ENCODE results near the gene CACNB3.
"Not testable (repeated sequence)": the region's sequence is repeated elsewhere in the genome, so short reads cannot be mapped to it uniquely, and the experiment has no call there.

The CACNB3 gene

DNA sequence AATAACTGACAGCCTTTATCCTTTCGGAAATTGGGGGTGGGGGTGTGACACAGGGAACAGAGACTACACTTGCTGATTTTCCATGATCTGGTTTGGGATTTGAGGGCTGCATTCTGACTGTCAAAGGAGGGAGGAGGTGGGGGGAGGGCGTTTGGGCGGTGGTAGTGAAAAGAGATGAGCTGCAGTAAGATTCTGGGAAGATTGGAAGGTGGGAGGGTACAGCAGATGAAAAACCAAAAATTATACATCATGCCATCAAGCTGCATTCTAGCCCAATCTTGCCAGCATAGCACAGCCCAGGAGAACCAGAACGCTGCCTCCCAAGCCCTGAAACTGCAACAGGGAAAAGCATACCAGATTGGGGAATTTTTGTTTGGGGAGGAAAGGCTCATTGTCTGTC lies 45.0 kb downstream of the CACNB3 start:
- H3K4me3 ChIP-seq (ENCODE audit: low read length), result no peak overlapping the region
- no peak for DNase-seq (ENCODE audit: low read depth)
- TF ChIP-seq, protein P1, sequence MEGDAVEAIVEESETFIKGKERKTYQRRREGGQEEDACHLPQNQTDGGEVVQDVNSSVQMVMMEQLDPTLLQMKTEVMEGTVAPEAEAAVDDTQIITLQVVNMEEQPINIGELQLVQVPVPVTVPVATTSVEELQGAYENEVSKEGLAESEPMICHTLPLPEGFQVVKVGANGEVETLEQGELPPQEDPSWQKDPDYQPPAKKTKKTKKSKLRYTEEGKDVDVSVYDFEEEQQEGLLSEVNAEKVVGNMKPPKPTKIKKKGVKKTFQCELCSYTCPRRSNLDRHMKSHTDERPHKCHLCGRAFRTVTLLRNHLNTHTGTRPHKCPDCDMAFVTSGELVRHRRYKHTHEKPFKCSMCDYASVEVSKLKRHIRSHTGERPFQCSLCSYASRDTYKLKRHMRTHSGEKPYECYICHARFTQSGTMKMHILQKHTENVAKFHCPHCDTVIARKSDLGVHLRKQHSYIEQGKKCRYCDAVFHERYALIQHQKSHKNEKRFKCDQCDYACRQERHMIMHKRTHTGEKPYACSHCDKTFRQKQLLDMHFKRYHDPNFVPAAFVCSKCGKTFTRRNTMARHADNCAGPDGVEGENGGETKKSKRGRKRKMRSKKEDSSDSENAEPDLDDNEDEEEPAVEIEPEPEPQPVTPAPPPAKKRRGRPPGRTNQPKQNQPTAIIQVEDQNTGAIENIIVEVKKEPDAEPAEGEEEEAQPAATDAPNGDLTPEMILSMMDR (IDR thresholded peaks at IDR 0.05; ENCODE audit: insufficient read depth, low read depth, low read length, missing control alignments), result no peak

DNA sequence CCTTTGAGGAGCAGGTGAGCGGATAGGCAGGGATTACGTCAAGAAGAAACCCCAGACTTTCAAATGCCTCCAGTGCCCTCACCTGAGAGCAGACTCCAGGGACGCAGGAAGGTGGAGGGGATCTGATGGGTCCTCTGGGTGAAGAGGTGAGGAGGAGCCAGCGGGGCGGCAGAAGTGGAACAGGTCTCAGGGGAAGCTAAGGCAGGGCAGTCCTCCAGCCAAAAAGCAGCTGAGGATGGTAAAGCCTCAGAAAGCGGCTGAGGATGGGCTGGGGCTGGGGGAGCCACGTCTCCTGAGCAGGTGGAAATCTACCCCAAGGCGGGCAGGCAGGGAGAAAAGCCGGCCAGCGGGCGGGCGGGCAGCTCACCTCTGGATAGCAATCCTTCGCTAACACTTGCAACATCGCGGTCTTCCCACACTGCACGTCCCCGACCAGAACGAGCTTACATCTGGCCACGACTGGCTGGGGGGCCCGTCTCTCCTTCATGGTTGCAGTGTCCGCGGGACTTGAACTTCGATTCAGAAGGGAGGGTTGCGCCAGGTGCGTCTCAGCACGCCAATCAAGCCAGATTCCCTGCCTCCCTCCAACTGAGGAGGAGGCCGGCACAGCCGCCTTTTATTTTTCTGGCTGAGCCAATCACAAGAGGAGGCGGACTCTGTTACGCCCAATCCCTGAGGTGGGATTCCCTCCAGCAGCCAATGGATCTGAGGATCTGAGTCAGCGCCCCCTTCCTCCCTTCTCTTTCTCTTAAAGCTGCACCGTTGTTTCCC lies 47.2 kb downstream of the CACNB3 start, which contains the start of gene RND1:
TSS of gene RND1 (minus strand) at position 590 of the 771 bp plus-strand sequence. CDS start at position 487, 103 bp downstream.
- H3K4me3 ChIP-seq (ENCODE audit: low read length), result peak within 1 kb of the TSS; percentile 58
- peak; percentile 96 for DNase-seq (ENCODE audit: low read depth)
- TF ChIP-seq, protein P1 (IDR thresholded peaks at IDR 0.05; ENCODE audit: insufficient read depth, low read depth, low read length, missing control alignments), result no peak

DNA sequence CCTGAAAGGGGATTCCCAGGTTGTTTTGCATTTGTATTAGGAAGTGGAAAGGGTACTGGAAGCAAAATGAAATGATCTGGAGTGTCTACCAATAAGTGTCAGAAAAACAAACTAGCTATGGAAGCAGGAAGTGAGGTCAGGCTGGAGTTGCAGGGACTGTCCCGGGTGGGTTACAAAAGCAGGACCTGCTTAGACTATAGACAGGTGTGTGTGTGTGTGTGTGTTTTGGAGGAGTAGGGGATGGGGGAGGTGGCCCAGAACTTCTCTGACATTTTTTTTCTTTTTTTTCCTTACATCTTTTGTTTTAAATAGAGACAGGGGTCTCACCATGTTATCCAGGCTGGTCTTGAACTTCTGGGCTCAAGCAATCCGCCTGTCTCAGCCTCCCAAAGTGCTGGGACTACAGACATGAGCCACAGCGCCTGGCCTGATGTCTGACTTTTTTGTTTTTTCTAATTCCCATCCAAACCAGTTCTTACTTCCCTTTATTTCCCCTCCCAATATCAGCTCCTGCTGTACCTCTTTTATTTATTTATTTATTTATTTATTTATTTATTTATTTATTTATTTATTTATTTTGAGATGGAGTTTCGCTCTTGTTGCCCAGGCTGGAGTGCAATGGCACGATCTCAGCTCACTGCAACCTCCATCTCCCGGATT lies 47.9 kb downstream of the CACNB3 start:
- DNase-seq (ENCODE audit: low read depth), result no peak
- TF ChIP-seq, protein P1 (IDR thresholded peaks at IDR 0.05; ENCODE audit: insufficient read depth, low read depth, low read length, missing control alignments), result no peak
- peak overlapping the region; percentile 58 for H3K4me3 ChIP-seq (ENCODE audit: low read length)

DNA sequence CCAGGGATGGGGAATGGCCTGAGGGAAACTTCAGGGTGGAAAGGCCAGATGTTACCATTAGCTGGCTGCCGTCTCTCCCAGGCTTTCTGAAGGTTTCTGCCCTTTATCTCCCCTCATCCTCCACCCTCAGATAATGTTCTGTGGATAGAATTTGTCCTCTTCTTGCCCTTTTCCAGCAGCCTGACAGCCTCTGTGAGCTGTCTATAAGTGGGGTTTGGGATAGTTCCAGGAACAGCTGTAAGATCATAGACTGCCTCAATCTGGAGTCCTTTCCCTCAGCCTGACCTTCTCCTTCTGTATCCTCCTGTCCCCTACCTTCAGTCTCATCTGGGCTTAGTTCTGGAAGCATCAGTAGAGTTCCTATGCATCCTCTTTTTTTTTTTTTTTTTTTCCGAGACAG lies 50.2 kb downstream of the CACNB3 start:
- TF ChIP-seq, protein P1 (IDR thresholded peaks at IDR 0.05; ENCODE audit: insufficient read depth, low read depth, low read length, missing control alignments), result no peak
- no peak for DNase-seq (ENCODE audit: low read depth)

DNA sequence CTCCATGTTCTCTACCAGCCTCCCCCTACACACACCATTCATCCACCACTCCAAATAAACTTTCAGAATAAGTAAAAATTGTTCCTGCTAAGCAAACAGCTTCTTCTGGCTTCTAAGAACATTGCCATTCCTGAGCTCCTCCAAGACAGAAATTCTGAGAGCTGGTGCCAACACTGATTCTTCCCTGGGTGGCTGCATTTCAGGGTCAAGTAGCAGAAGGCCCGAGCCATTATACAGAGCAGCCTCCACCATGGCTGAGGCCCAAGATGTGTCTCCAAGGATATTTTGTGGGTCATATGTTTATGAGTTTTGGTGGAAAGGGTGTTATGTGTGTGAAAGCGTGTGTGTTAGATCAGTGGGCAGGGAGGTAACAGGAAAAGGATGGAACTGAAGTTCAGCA lies 50.9 kb downstream of the CACNB3 start:
- H3K4me3 ChIP-seq (ENCODE audit: low read length), result no peak overlapping the region
- TF ChIP-seq, protein P1 (IDR thresholded peaks at IDR 0.05; ENCODE audit: insufficient read depth, low read depth, low read length, missing control alignments), result no peak
- DNase-seq (ENCODE audit: low read depth), result no peak

More for the DNA sequence above, 50.2 kb downstream of the CACNB3 start:
- H3K4me3 ChIP-seq (ENCODE audit: low read length), result no peak overlapping the region

DNA sequence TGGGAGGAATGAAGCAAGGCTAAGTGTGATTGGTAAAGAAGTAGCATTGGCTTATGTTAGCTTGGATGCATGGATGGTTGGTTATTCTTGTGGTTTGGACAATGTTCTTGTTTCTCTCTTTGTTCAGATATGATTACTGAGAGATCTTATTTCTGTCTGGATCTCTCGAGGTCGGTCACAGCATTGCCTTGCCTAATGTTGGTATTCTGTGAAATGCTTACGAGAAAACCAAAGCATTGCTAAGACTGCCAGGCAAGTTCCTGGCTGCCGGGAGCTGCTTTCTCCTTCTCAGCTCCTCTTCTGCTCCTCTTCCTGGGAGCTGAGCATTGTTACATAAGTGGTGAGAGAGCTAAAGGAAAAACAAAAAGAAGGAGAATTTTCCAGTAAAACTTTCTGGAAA lies 54.8 kb downstream of the CACNB3 start:
- no peak overlapping the region for H3K4me3 ChIP-seq (ENCODE audit: low read length)
- no peak for DNase-seq (ENCODE audit: low read depth)
- TF ChIP-seq, protein P1 (IDR thresholded peaks at IDR 0.05; ENCODE audit: insufficient read depth, low read depth, low read length, missing control alignments), result no peak

DNA sequence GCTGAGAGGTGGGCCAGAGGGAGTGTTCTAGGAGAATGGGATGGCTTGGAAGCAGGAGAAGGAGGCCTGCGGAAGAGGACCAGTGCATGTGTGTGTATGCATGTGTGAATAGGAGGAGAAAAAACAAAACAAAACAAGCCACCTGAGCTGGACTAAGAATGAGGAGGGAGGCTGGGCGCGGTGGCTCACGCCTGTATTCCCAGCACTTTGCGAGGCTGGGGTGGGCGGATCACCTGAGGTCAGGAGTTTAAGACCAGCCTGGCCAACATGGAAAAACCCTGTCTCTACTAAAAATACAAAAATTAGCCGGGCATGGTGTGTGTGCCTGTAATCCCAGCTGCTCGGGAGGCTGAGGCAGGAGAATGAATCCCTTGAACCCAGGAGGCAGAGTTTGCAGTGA lies 55.2 kb downstream of the CACNB3 start:
- not testable (repeated sequence) for H3K4me3 ChIP-seq (ENCODE audit: low read length); DNase-seq (ENCODE audit: low read depth)

All from epithelial cell of esophagus (primary cell).